MCF 10A (cell line): ENCODE results near the gene EPN3. TPM values are rescaled to one million over a fixed set of nuclear protein-coding genes. Genes with fewer than 3 reads are reported as not detected.

Experiments
- BruUV-seq: library from RNA; stranded (reverse); fragments of 400-500 nt; replicated peaks from 2 replicates; lab custom pipeline; 2021; lab: Mats Ljungman, UMichigan
- CTCF ChIA-PET: fragments of 300-600 bp; sonication (Branson Sonifier 250); formaldehyde crosslinking; extraction: SDS; loops from one replicate; lab custom pipeline; 2021; ENCODE audit warnings: antibody characterized with exemption, inconsistent platforms; lab: Yijun Ruan, JAX
- POLR2A ChIA-PET: fragments of 300-600, 350-650 bp; sonication (Branson Sonifier 250); formaldehyde crosslinking; extraction: SDS; loops from one replicate; lab custom pipeline; 2020; ENCODE audit warnings: antibody characterized with exemption, inconsistent platforms; lab: Yijun Ruan, JAX
- DNase-seq: peaks from one replicate; pipeline ENCODE4 v3.0.0-alpha.2; 2018; ENCODE audit not compliant: unreplicated experiment
- H3K27ac Mint-ChIP-seq: one replicate; pipeline ENCODE4 v1.8.0; 2022; ENCODE audit warnings: mild to moderate bottlenecking, low read depth, mixed read lengths; ENCODE audit not compliant: unreplicated experiment
- H3K27me3 Mint-ChIP-seq: one replicate; pipeline ENCODE4 v1.8.0; 2022; ENCODE audit warnings: mixed read lengths; ENCODE audit not compliant: insufficient read depth, unreplicated experiment
- H3K36me3 Mint-ChIP-seq: one replicate; pipeline ENCODE4 v1.8.0; 2022; ENCODE audit warnings: mild to moderate bottlenecking, moderate library complexity, mixed read lengths; ENCODE audit not compliant: insufficient read depth, unreplicated experiment
- H3K4me1 Mint-ChIP-seq: one replicate; pipeline ENCODE4 v1.8.0; 2022; ENCODE audit warnings: mixed read lengths; ENCODE audit not compliant: insufficient read depth, unreplicated experiment
- H3K4me3 Mint-ChIP-seq: one replicate; pipeline ENCODE4 v1.8.0; 2022; ENCODE audit warnings: mild to moderate bottlenecking, moderate library complexity, mixed read lengths; ENCODE audit not compliant: unreplicated experiment
- H3K9me3 Mint-ChIP-seq: one replicate; pipeline ENCODE4 v1.8.0; 2022; ENCODE audit warnings: mixed read lengths; ENCODE audit not compliant: unreplicated experiment
- intact Hi-C: fragments of 100-400 bp; cut with micrococcal nuclease; formaldehyde crosslinking; loops from 2 replicates; pipeline ENCODE4 v1.14.1; 2022
- total RNA-seq: library from RNA; stranded (reverse); gene quantifications from 2 replicates; pipeline ENCODE4 v1.2.3, GENCODE V29; 2022
- TF ChIP-seq, protein P1 (sequence below): fragments of 200-600 bp; IDR thresholded peaks from one replicate; pipeline ENCODE4 v1.8.0; 2022; ENCODE audit warnings: antibody characterized with exemption, mild to moderate bottlenecking; ENCODE audit not compliant: unreplicated experiment

EPN3 gene
- total RNA-seq, 1 experiment from 2014 or later: 4.4 TPM

DNA sequence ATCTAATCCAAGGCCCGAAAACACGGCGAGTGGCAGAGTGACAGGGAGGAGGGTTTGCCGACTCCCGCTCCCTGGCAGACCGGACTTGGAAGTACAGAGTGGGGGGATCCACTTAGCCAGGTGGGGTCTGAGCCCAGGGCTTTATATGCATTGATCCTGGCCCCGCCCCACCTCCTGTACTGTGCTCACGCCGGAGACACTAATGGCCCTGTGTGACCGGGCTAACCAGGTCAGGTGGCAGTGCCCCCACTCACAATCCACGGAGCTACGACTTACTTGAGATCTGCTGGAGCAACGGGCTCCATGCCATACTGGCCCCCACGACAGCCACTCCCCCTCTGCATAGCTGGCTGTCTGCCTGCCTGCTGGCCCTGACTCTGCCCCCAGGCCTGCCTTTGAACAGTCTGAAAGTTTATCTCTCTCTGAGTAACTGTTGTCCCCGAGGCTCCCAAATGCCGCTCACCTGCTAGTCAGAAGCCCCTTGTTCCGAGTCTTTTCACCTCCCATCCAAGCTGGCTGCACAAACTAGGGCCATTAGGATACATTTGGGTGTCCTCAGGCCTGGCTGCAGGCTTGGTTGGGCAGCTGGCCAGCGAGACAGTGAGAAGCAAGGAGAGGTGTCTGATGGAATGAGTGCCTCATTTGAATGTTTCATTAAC, 56.0 kb downstream of the EPN3 start:
- POLR2A ChIA-PET: interaction anchor here (0.6 to 1.1 kb wide), 3 partner anchors 24 to 109 kb away, joined by 4 to 6 read pairs (median 5); no protein-coding TSS in a partner anchor
- peaks cover 14% of the 10 kb centered on the region for H3K4me1 Mint-ChIP-seq
- CTCF ChIA-PET: interaction anchor here (0.6 to 0.9 kb wide), 2 partner anchors 26 to 42 kb away, joined by 3 read pairs; no protein-coding TSS in a partner anchor

DNA sequence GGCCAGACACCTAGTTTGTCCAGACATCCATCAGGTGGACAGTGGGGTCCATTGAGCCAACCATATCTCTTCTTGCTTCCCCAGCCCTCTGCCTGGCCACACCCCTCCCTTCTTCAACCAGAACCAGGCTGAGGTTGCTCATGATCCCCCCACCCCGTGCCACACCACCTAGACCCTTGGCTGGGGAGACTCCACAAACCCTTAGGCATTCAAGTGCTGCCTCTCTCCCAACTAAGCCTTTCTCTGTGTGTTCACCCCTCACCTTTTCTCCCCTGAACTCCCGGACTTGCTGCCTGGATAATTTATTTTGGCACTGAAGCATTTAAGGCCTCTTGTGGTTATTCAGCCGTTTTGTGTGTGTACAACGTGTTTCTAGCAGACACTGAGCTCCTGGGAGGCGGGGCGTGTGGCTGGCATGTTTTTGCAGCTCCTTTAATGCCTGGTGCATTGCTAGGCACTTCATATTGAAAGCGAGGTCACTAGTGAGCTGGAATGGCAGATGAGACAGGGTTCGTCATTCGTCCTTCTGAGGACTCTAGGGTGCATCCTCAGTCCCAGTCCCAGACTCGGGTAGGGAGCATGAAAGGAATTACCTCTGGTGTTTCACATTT, 56.7 kb downstream of the EPN3 start:
- DNase-seq: no peak
- H3K9me3 Mint-ChIP-seq: no peaks in the 10 kb centered on the region
- H3K36me3 Mint-ChIP-seq: no peaks in the 10 kb centered on the region
- peaks cover 14% of the 10 kb centered on the region for H3K4me1 Mint-ChIP-seq
- no peak overlapping the region for H3K4me3 Mint-ChIP-seq
- POLR2A ChIA-PET: interaction anchor here (0.6 to 1.1 kb wide), 5 partner anchors 16 to 110 kb away, joined by 3 to 6 read pairs (median 4); no protein-coding TSS in a partner anchor
- peaks cover 7% of the 10 kb centered on the region for H3K27me3 Mint-ChIP-seq
- no TSS peak for BruUV-seq
- TF ChIP-seq, protein P1, sequence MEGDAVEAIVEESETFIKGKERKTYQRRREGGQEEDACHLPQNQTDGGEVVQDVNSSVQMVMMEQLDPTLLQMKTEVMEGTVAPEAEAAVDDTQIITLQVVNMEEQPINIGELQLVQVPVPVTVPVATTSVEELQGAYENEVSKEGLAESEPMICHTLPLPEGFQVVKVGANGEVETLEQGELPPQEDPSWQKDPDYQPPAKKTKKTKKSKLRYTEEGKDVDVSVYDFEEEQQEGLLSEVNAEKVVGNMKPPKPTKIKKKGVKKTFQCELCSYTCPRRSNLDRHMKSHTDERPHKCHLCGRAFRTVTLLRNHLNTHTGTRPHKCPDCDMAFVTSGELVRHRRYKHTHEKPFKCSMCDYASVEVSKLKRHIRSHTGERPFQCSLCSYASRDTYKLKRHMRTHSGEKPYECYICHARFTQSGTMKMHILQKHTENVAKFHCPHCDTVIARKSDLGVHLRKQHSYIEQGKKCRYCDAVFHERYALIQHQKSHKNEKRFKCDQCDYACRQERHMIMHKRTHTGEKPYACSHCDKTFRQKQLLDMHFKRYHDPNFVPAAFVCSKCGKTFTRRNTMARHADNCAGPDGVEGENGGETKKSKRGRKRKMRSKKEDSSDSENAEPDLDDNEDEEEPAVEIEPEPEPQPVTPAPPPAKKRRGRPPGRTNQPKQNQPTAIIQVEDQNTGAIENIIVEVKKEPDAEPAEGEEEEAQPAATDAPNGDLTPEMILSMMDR: no peak
- CTCF ChIA-PET: interaction anchor here (0.5 to 0.8 kb wide), 3 partner anchors 35 to 43 kb away, joined by 3 to 5 read pairs (median 3); no protein-coding TSS in a partner anchor
- intact Hi-C loops: no loop called here
- no peak overlapping the region for H3K27ac Mint-ChIP-seq

More for the DNA sequence above, 56.0 kb downstream of the EPN3 start:
- no TSS peak for BruUV-seq
- DNase-seq: no peak
- H3K9me3 Mint-ChIP-seq: no peaks in the 10 kb centered on the region
- TF ChIP-seq, protein P1: no peak
- H3K4me3 Mint-ChIP-seq: no peak overlapping the region
- H3K27ac Mint-ChIP-seq: no peak overlapping the region
- intact Hi-C loops: no loop called here
- peaks cover 14% of the 10 kb centered on the region for H3K27me3 Mint-ChIP-seq
- H3K36me3 Mint-ChIP-seq: no peaks in the 10 kb centered on the region

- TF ChIP-seq, protein P1: no peak
- BruUV-seq: no TSS peak
- intact Hi-C loops: no loop called here
- H3K4me3 Mint-ChIP-seq: no peak overlapping the region
- ChIA-PET CTCF (interaction anchor here (0.7 kb wide), 1 partner anchor 10 kb away, joined by 3 read pairs; no protein-coding TSS in a partner anchor), POLR2A (no interaction called here)
- no peak for DNase-seq
- no peaks in the 10 kb centered on the region for H3K27me3 Mint-ChIP-seq
- peaks cover 14% of the 10 kb centered on the region for H3K4me1 Mint-ChIP-seq
- H3K36me3 Mint-ChIP-seq: no peaks in the 10 kb centered on the region
- H3K9me3 Mint-ChIP-seq: no peaks in the 10 kb centered on the region
- H3K27ac Mint-ChIP-seq: no peak overlapping the region
These were observed 58.6 kb downstream of the EPN3 start for GRCh38 chr17:50590946-50591737.

- CTCF ChIA-PET: no interaction called here
- POLR2A ChIA-PET: no interaction called here
- TF ChIP-seq, protein P1: no peak
- DNase-seq: no peak
- Mint-ChIP-seq H3K9me3 (no peaks in the 10 kb centered on the region), H3K27me3 (no peaks in the 10 kb centered on the region), H3K27ac (no peak overlapping the region), H3K4me1 (peaks cover 14% of the 10 kb centered on the region), H3K4me3 (no peak overlapping the region), H3K36me3 (no peaks in the 10 kb centered on the region)
- BruUV-seq: no TSS peak
- intact Hi-C loops: no loop called here
These were observed 60.8 kb downstream of the EPN3 start for GRCh38 chr17:50593321-50593720.
